DOHH2 (cell line): ENCODE measurements around the gene TMEM18.

Experiments used
- EZH2phosphoT487 ChIP-seq: fragments of 200-600 bp; sonication (generic); IDR thresholded peaks from 2 replicates; pipeline ENCODE4 v1.6.1; 2017; ENCODE audit warnings: borderline replicate concordance, mild to moderate bottlenecking, antibody characterized with exemption, low read length, moderate library complexity, mixed read lengths
- TF ChIP-seq, protein P1 (sequence below): fragments of 200-600 bp; sonication (generic); IDR thresholded peaks from one replicate; pipeline ENCODE4 v1.5.1; 2014; ENCODE audit warnings: antibody characterized with exemption, mild to moderate bottlenecking, low read depth, low read length; ENCODE audit not compliant: poor library complexity, severe bottlenecking

DNA sequence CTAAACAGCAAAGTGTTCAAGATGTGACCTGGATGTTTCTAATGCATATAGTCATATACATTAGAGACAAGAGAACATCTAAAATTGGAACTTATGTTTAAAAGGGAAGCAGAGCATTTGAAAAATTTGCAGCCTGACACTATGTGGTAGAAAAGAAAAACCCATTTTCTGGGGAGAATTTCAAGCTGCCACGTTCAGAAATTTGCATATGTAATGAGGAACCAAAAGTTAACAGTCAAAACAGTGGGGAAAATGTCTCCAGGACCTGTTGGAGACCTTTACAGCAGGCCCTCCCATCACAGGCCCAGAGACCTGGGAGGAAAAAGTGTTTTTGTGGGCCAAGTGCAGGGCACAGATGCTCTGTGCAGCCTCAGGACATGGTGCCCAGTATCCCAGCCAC, 8.2 kb upstream of the TMEM18 start:
- TF ChIP-seq, protein P1, sequence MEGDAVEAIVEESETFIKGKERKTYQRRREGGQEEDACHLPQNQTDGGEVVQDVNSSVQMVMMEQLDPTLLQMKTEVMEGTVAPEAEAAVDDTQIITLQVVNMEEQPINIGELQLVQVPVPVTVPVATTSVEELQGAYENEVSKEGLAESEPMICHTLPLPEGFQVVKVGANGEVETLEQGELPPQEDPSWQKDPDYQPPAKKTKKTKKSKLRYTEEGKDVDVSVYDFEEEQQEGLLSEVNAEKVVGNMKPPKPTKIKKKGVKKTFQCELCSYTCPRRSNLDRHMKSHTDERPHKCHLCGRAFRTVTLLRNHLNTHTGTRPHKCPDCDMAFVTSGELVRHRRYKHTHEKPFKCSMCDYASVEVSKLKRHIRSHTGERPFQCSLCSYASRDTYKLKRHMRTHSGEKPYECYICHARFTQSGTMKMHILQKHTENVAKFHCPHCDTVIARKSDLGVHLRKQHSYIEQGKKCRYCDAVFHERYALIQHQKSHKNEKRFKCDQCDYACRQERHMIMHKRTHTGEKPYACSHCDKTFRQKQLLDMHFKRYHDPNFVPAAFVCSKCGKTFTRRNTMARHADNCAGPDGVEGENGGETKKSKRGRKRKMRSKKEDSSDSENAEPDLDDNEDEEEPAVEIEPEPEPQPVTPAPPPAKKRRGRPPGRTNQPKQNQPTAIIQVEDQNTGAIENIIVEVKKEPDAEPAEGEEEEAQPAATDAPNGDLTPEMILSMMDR = no peak
- no peak for TF ChIP-seq EZH2phosphoT487
